ENCODE data around the gene FAM193B. TPM values are rescaled to one million over a fixed set of nuclear protein-coding genes. Genes with fewer than 3 reads are reported as not detected.

Gene FAM193B
- total and polyA plus RNA-seq, 9 of the 15 experiments (the other 6 are each of a cell fraction or from before 2014, with no cell fraction given), result 4.4 to 76.4 (median 37.3) TPM

- H3K4me3 ChIP-seq, result no peak overlapping the region
- peaks cover 19 to 63% of the 10 kb centered on the region in 2 experiments for H3K4me1 ChIP-seq (replicated peaks in 1 of 2; ENCODE audit: control insufficient read depth in 2 of 2, insufficient read depth in 2 of 2, low read length in 2 of 2)
- TF ChIP-seq TCF3 (CRISPR knock-in tag; IDR thresholded peaks at IDR 0.05), result no peak
- TF ChIP-seq, protein P1, sequence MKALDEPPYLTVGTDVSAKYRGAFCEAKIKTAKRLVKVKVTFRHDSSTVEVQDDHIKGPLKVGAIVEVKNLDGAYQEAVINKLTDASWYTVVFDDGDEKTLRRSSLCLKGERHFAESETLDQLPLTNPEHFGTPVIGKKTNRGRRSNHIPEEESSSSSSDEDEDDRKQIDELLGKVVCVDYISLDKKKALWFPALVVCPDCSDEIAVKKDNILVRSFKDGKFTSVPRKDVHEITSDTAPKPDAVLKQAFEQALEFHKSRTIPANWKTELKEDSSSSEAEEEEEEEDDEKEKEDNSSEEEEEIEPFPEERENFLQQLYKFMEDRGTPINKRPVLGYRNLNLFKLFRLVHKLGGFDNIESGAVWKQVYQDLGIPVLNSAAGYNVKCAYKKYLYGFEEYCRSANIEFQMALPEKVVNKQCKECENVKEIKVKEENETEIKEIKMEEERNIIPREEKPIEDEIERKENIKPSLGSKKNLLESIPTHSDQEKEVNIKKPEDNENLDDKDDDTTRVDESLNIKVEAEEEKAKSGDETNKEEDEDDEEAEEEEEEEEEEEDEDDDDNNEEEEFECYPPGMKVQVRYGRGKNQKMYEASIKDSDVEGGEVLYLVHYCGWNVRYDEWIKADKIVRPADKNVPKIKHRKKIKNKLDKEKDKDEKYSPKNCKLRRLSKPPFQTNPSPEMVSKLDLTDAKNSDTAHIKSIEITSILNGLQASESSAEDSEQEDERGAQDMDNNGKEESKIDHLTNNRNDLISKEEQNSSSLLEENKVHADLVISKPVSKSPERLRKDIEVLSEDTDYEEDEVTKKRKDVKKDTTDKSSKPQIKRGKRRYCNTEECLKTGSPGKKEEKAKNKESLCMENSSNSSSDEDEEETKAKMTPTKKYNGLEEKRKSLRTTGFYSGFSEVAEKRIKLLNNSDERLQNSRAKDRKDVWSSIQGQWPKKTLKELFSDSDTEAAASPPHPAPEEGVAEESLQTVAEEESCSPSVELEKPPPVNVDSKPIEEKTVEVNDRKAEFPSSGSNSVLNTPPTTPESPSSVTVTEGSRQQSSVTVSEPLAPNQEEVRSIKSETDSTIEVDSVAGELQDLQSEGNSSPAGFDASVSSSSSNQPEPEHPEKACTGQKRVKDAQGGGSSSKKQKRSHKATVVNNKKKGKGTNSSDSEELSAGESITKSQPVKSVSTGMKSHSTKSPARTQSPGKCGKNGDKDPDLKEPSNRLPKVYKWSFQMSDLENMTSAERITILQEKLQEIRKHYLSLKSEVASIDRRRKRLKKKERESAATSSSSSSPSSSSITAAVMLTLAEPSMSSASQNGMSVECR (CRISPR knock-in tag; IDR thresholded peaks at IDR 0.05), result no peak
- TF ChIP-seq ZNF175 (CRISPR knock-in tag; IDR thresholded peaks at IDR 0.05; ENCODE audit: low read depth), result no peak
- TF ChIP-seq ZNF24 (IDR thresholded peaks at IDR 0.05), result no peak
- TF ChIP-seq, protein P2, sequence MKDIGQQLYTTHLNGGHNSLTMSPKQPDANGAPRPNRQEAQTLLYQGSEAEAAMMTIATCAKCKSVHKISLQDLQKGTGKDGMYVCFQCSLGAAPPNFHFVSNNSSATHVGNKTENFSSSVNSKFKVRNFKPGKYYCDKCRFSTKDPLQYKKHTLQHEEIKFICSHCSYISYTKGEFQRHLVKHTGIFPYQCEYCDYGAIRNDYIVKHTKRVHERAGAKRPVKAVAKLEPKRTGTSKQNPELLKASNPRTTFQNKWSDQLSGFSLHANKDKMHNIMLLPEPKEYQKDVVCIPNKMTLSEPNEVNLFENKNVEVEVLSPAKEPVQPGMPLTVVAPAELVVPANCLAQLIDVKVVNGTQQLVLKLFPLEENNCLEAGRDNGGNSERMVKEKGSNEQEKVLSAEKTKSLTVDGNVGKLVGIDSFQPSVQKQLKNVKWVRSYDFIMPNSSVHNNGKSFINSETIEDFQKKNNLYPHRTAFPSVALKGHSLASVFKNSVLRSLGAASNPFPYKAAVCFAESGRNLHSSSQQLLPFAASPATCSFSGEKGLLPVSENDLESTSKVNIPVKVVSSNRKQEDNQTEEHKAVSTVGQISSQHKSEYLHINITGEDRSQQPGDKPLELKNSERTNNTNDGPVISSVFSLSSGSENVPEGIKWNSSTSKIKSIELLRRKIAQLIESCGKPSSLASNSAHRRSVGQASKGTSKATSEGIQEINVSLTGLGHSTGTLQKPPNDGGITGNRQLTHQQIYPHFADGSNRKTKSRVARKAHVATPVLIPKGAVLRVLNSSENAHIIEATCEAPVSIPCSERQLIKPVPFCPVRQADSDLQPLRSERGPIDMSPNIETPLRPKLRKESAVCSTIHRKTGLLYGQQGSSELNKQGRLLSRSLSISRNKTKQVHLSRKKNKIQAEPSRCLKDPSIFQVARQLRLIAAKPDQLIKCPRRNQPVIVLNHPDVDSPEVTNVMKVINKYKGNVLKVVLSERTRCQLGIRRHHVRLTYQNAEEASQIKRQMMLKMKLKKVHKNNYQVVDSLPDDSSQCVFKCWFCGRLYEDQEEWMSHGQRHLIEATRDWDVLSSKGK (CRISPR knock-in tag; IDR thresholded peaks at IDR 0.05), result no peak
- no peak for TF ChIP-seq UBTF (IDR thresholded peaks at IDR 0.05; ENCODE audit: borderline replicate concordance in 1 of 2, low read depth in 2 of 2, low read length in 2 of 2)
- TF ChIP-seq ZNF699 (CRISPR knock-in tag; IDR thresholded peaks at IDR 0.05; ENCODE audit: insufficient replicate concordance), result no peak
- TF ChIP-seq GTF2E2 (tag; IDR thresholded peaks at IDR 0.05), result no peak
- TF ChIP-seq RBM22 (IDR thresholded peaks at IDR 0.05; ENCODE audit: low read depth, low read length, poor library complexity, severe bottlenecking), result no peak
These were observed 52.3 kb downstream of the FAM193B start for GRCh38 chr5:177501874-177502678.

More at GRCh38 chr5:177501874-177502678, 52.3 kb downstream of the FAM193B start:
- Histone ChIP-seq H3K27me3 (ENCODE audit: control insufficient read depth in 2 of 2, insufficient read depth in 2 of 2, low read length in 2 of 2) (no peaks in the 10 kb centered on the region), H4K20me1 (replicated peaks; ENCODE audit: control insufficient read depth, insufficient read depth, low read length) (no peaks in the 10 kb centered on the region), H3K9ac (ENCODE audit: insufficient read depth in 1 of 2, low read depth in 2 of 2, low read length in 2 of 2) (peak overlapping the region in 1 of 2 experiments; percentile 36; a peak in 1 of 4 replicates), H3K27ac (ENCODE audit: extremely low read depth, low read depth, low read length) (no peak overlapping the region), H2AFZ (ENCODE audit: low read depth, low read length) (no peak overlapping the region), H3K9me3 (replicated peaks; ENCODE audit: control insufficient read depth, insufficient read depth, low read depth, low read length) (no peaks in the 10 kb centered on the region), H3K36me3 (ENCODE audit: control insufficient read depth, insufficient read depth, low read length) (peaks cover 7% of the 10 kb centered on the region; the same call in 1 of the 3 replicates), H3K4me2 (ENCODE audit: insufficient read depth, low read length) (no peak overlapping the region), H3K79me2 (ENCODE audit: control insufficient read depth, insufficient read depth, low read length) (peaks cover 8% of the 10 kb centered on the region), H3K9me1 (ENCODE audit: control insufficient read depth, insufficient read depth, low read length) (no peaks in the 10 kb centered on the region)
- intact Hi-C loops (cut with micrococcal nuclease) (loop anchor here (1.0 to 2.0 kb wide), 2 partner anchors 11 to 97 kb away; no protein-coding TSS in a partner anchor), in situ Hi-C loops (cut with MboI) (no loop called here)
- WGBS (ENCODE audit: insufficient coverage, low coverage, missing lambda C conversion rate), result 51% methylated on average over 9 of the region's 9 CpGs
- BruUV-seq (replicated peaks), result no TSS peak
- no peak for DNase-seq (ENCODE audit: extremely low read depth in 1 of 4, low spot score in 3 of 4)
- CTCF ChIA-PET (ENCODE audit: low intra/inter-chr PET ratio), result interaction anchor here (0.9 to 2.4 kb wide), 2 partner anchors 10 to 98 kb away, joined by 7 to 19 read pairs; no protein-coding TSS in a partner anchor
- POLR2A ChIA-PET, result interaction anchor here (0.7 to 2.1 kb wide), 5 partner anchors 9 to 475 kb away, joined by 3 to 5 read pairs (median 3); no protein-coding TSS in a partner anchor
- ATAC-seq, result no peak
- FAIRE-seq, result no peak

Measured in K562 (cell line).